Fibroblast of skin of left biceps (primary cell): Measurements from ENCODE around the gene DEXI.
"Not testable (repeated sequence)": the region's sequence is repeated elsewhere in the genome, so short reads cannot be mapped to it uniquely, and the experiment has no call there.

Source experiments
- DNase-seq, 2 experiments: peaks; one replicate each; pipeline ENCODE4 v3.0.0-alpha.2; 2013; ENCODE audit warnings: low read depth in 2 of 2

Gene DEXI

GRCh38 chr16:10941127-10941933, 938 bp downstream of the DEXI start:
- no peak for DNase-seq

- DNase-seq = no peak
These were observed 1.7 kb downstream of the DEXI start for GRCh38 chr16:10940501-10941079.

GRCh38 chr16:10939649-10940234, 2.5 kb downstream of the DEXI start:
- no peak for DNase-seq

- no peak for DNase-seq
These were observed 3.2 kb downstream of the DEXI start for GRCh38 chr16:10938796-10939648.

- no peak for DNase-seq
These were observed 3.9 kb downstream of the DEXI start for GRCh38 chr16:10938321-10938720.

- DNase-seq = no peak
These were observed 5.0 kb downstream of the DEXI start for GRCh38 chr16:10937068-10937859.

GRCh38 chr16:10936272-10936984, 5.8 kb downstream of the DEXI start:
- no peak for DNase-seq

- DNase-seq = no peak
These were observed 6.9 kb downstream of the DEXI start for GRCh38 chr16:10935226-10935915.

- no peak for DNase-seq
These were observed 7.8 kb downstream of the DEXI start for GRCh38 chr16:10934325-10935107.

- DNase-seq = no peak
These were observed 8.4 kb downstream of the DEXI start for GRCh38 chr16:10933865-10934264.

- no peak for DNase-seq
These were observed 9.1 kb downstream of the DEXI start for GRCh38 chr16:10932959-10933710.

GRCh38 chr16:10931977-10932632, 10.2 kb downstream of the DEXI start:
- DNase-seq = no peak

- DNase-seq = no peak
These were observed 11.1 kb downstream of the DEXI start for GRCh38 chr16:10931134-10931533.

GRCh38 chr16:10930755-10931093, 11.5 kb downstream of the DEXI start:
- no peak for DNase-seq

- no peak for DNase-seq
These were observed 12.2 kb downstream of the DEXI start for GRCh38 chr16:10929853-10930754.

GRCh38 chr16:10929097-10929496, 13.2 kb downstream of the DEXI start:
- DNase-seq = not testable (repeated sequence)

- DNase-seq = no peak
These were observed 14.7 kb downstream of the DEXI start for GRCh38 chr16:10927497-10928112.
